Activated naive CD8-positive, alpha-beta T cell treated with anti-CD3 and anti-CD28 coated beads, Interleukin-2, amount 10 ng/mL, durations not matched to agents 7 days and 5 days (primary cell): ENCODE measurements around the gene ACTG1. TPM values are rescaled to one million over a fixed set of nuclear protein-coding genes. Genes with fewer than 3 reads are reported as not detected.

Experiments
- ATAC-seq: fragments of 150-1000 bp; cut with Tn5 transposase; one replicate; pipeline ENCODE4 v1.10.0; 2021; ENCODE audit warnings: low read depth, moderate library complexity
- POLR2A ChIA-PET: fragments of 350-600 bp; sonication (Branson Sonifier 250); formaldehyde crosslinking; loops from one replicate; lab custom pipeline; 2021; ENCODE audit warnings: antibody characterized with exemption; lab: Charles Lee
- DNase-seq: peaks from one replicate; pipeline ENCODE4 v3.0.0; 2021
- H3K27ac Mint-ChIP-seq: one replicate; pipeline ENCODE4 v1.8.0; 2022; ENCODE audit warnings: mild to moderate bottlenecking, mixed read lengths
- H3K27me3 Mint-ChIP-seq: one replicate; pipeline ENCODE4 v1.8.0; 2022; ENCODE audit warnings: mild to moderate bottlenecking, moderate library complexity, mixed read lengths
- H3K36me3 Mint-ChIP-seq: one replicate; pipeline ENCODE4 v1.8.0; 2021; ENCODE audit warnings: mild to moderate bottlenecking, mixed read lengths
- H3K4me1 Mint-ChIP-seq: one replicate; pipeline ENCODE4 v1.8.0; 2021; ENCODE audit warnings: mixed read lengths
- H3K4me3 Mint-ChIP-seq: one replicate; pipeline ENCODE4 v1.8.0; 2022; ENCODE audit warnings: mild to moderate bottlenecking, moderate library complexity, mixed read lengths
- H3K9me3 Mint-ChIP-seq: one replicate; pipeline ENCODE4 v1.8.0; 2021; ENCODE audit warnings: mixed read lengths
- total RNA-seq, 2 experiments: library from RNA; stranded (reverse); gene quantifications; one replicate each; pipeline ENCODE4 v1.2.3, GENCODE V29; 2021

ACTG1 gene
- total RNA-seq, 2 experiments from 2014 or later = 2,936 to 3,174 TPM

GRCh38 chr17:81551458-81552243, 39.1 kb upstream of the ACTG1 start:
- H3K4me3 Mint-ChIP-seq = peak overlapping the region; percentile 88
- H3K27me3 Mint-ChIP-seq = no peaks in the 10 kb centered on the region
- H3K9me3 Mint-ChIP-seq = no peaks in the 10 kb centered on the region
- POLR2A ChIA-PET = interaction anchor here (0.6 to 3.2 kb wide), 14 partner anchors 8 to 312 kb away, joined by 3 to 50 read pairs (median 6); partner anchors contain the start of genes ACTG1, CCDC137, NDUFAF8 and OXLD1
- H3K27ac Mint-ChIP-seq = peak overlapping the region; percentile 74
- ATAC-seq = peak; percentile 3
- no peak for DNase-seq
- H3K4me1 Mint-ChIP-seq = peaks cover 19% of the 10 kb centered on the region
- H3K36me3 Mint-ChIP-seq = peaks cover 4% of the 10 kb centered on the region

GRCh38 chr17:81550830-81551457, 38.3 kb upstream of the ACTG1 start:
- H3K4me1 Mint-ChIP-seq = peaks cover 19% of the 10 kb centered on the region
- DNase-seq (no peak), ATAC-seq (no peak)
- no peaks in the 10 kb centered on the region for H3K9me3 Mint-ChIP-seq
- POLR2A ChIA-PET = interaction anchor here (1.0 to 3.2 kb wide), 2 partner anchors 32 to 37 kb away, joined by 4 to 50 read pairs; partner anchors contain the start of gene ACTG1
- H3K4me3 Mint-ChIP-seq = peak overlapping the region; percentile 88
- H3K27me3 Mint-ChIP-seq = no peaks in the 10 kb centered on the region
- H3K36me3 Mint-ChIP-seq = peaks cover 2% of the 10 kb centered on the region
- peak overlapping the region; percentile 74 for H3K27ac Mint-ChIP-seq

- DNase-seq (no peak), ATAC-seq (no peak)
- peaks cover 2% of the 10 kb centered on the region for H3K36me3 Mint-ChIP-seq
- H3K4me1 Mint-ChIP-seq = peaks cover 19% of the 10 kb centered on the region
- POLR2A ChIA-PET = interaction anchor here (1.0 kb wide), 1 partner anchor 32 kb away, joined by 4 read pairs; no protein-coding TSS in a partner anchor
- H3K9me3 Mint-ChIP-seq = no peaks in the 10 kb centered on the region
- no peaks in the 10 kb centered on the region for H3K27me3 Mint-ChIP-seq
- H3K4me3 Mint-ChIP-seq = peak overlapping the region; percentile 88
- no peak overlapping the region for H3K27ac Mint-ChIP-seq
Measured at GRCh38 chr17:81550285-81550684, 37.7 kb upstream of the ACTG1 start.

- Mint-ChIP-seq H3K27me3 (no peaks in the 10 kb centered on the region), H3K4me3 (peak overlapping the region; percentile 22), H3K4me1 (peaks cover 19% of the 10 kb centered on the region), H3K27ac (no peak overlapping the region), H3K36me3 (peaks cover 2% of the 10 kb centered on the region), H3K9me3 (no peaks in the 10 kb centered on the region)
- POLR2A ChIA-PET = interaction anchor here (1.0 kb wide), 1 partner anchor 31 kb away, joined by 4 read pairs; no protein-coding TSS in a partner anchor
- ATAC-seq = no peak
- DNase-seq = no peak
Measured at GRCh38 chr17:81549826-81550225, 37.2 kb upstream of the ACTG1 start.

- peaks cover 2% of the 10 kb centered on the region for H3K36me3 Mint-ChIP-seq
- no peaks in the 10 kb centered on the region for H3K9me3 Mint-ChIP-seq
- POLR2A ChIA-PET = no interaction called here
- H3K4me3 Mint-ChIP-seq = no peak overlapping the region
- H3K27me3 Mint-ChIP-seq = no peaks in the 10 kb centered on the region
- H3K27ac Mint-ChIP-seq = no peak overlapping the region
- DNase-seq (no peak), ATAC-seq (no peak)
- H3K4me1 Mint-ChIP-seq = peaks cover 15% of the 10 kb centered on the region
Measured at GRCh38 chr17:81549031-81549557, 36.5 kb upstream of the ACTG1 start.

GRCh38 chr17:81547614-81547982, 35.0 kb upstream of the ACTG1 start:
- no peak overlapping the region for H3K4me3 Mint-ChIP-seq
- peaks cover 7% of the 10 kb centered on the region for H3K4me1 Mint-ChIP-seq
- ATAC-seq = no peak
- no peak for DNase-seq
- no peak overlapping the region for H3K27ac Mint-ChIP-seq
- H3K27me3 Mint-ChIP-seq = no peaks in the 10 kb centered on the region
- POLR2A ChIA-PET = no interaction called here
- H3K36me3 Mint-ChIP-seq = peaks cover 2% of the 10 kb centered on the region
- H3K9me3 Mint-ChIP-seq = no peaks in the 10 kb centered on the region

GRCh38 chr17:81546906-81547613, 34.5 kb upstream of the ACTG1 start:
- no peak overlapping the region for H3K27ac Mint-ChIP-seq
- no peak overlapping the region for H3K4me3 Mint-ChIP-seq
- peaks cover 7% of the 10 kb centered on the region for H3K4me1 Mint-ChIP-seq
- H3K36me3 Mint-ChIP-seq = peaks cover 2% of the 10 kb centered on the region
- no peaks in the 10 kb centered on the region for H3K9me3 Mint-ChIP-seq
- no peaks in the 10 kb centered on the region for H3K27me3 Mint-ChIP-seq
- ATAC-seq (no peak), DNase-seq (no peak)
- POLR2A ChIA-PET = interaction anchor here (0.7 kb wide), 1 partner anchor 338 kb away, joined by 4 read pairs; no protein-coding TSS in a partner anchor

- ATAC-seq (no peak), DNase-seq (no peak)
- H3K27ac Mint-ChIP-seq = no peak overlapping the region
- peaks cover 2% of the 10 kb centered on the region for H3K36me3 Mint-ChIP-seq
- no peak overlapping the region for H3K4me3 Mint-ChIP-seq
- no peaks in the 10 kb centered on the region for H3K27me3 Mint-ChIP-seq
- POLR2A ChIA-PET = no interaction called here
- H3K4me1 Mint-ChIP-seq = peaks cover 1% of the 10 kb centered on the region
- no peaks in the 10 kb centered on the region for H3K9me3 Mint-ChIP-seq
Measured at GRCh38 chr17:81545160-81545949, 32.8 kb upstream of the ACTG1 start.

GRCh38 chr17:81544281-81544974, 31.8 kb upstream of the ACTG1 start:
- POLR2A ChIA-PET = interaction anchor here (1.0 to 1.2 kb wide), 2 partner anchors 8 to 25 kb away, joined by 3 to 7 read pairs; partner anchors contain the start of gene FAAP100
- H3K27me3 Mint-ChIP-seq = no peaks in the 10 kb centered on the region
- DNase-seq (no peak), ATAC-seq (no peak)
- no peak overlapping the region for H3K27ac Mint-ChIP-seq
- no peak overlapping the region for H3K4me3 Mint-ChIP-seq
- H3K36me3 Mint-ChIP-seq = no peaks in the 10 kb centered on the region
- H3K4me1 Mint-ChIP-seq = peaks cover 1% of the 10 kb centered on the region
- H3K9me3 Mint-ChIP-seq = no peaks in the 10 kb centered on the region

GRCh38 chr17:81543756-81544155, 31.2 kb upstream of the ACTG1 start:
- POLR2A ChIA-PET = interaction anchor here (1.0 to 1.2 kb wide), 2 partner anchors 8 to 25 kb away, joined by 3 to 7 read pairs; partner anchors contain the start of gene FAAP100
- ATAC-seq (no peak), DNase-seq (no peak)
- H3K27me3 Mint-ChIP-seq = no peaks in the 10 kb centered on the region
- H3K9me3 Mint-ChIP-seq = no peaks in the 10 kb centered on the region
- H3K36me3 Mint-ChIP-seq = no peaks in the 10 kb centered on the region
- H3K27ac Mint-ChIP-seq = no peak overlapping the region
- no peaks in the 10 kb centered on the region for H3K4me1 Mint-ChIP-seq
- no peak overlapping the region for H3K4me3 Mint-ChIP-seq

GRCh38 chr17:81543339-81543675, 30.7 kb upstream of the ACTG1 start:
- no peaks in the 10 kb centered on the region for H3K27me3 Mint-ChIP-seq
- POLR2A ChIA-PET = interaction anchor here (1.0 to 1.2 kb wide), 2 partner anchors 9 to 24 kb away, joined by 3 to 7 read pairs; partner anchors contain the start of gene FAAP100
- no peaks in the 10 kb centered on the region for H3K4me1 Mint-ChIP-seq
- ATAC-seq = no peak
- no peak overlapping the region for H3K4me3 Mint-ChIP-seq
- no peaks in the 10 kb centered on the region for H3K9me3 Mint-ChIP-seq
- no peak for DNase-seq
- no peak overlapping the region for H3K27ac Mint-ChIP-seq
- no peaks in the 10 kb centered on the region for H3K36me3 Mint-ChIP-seq
